Parathyroid adenoma (tissue), 2 donors: ENCODE data around the gene AP1S3.

Experiments used
- H2AFZ ChIP-seq: fragments of 300-600 bp; sonication (generic); one replicate; pipeline ENCODE4 v1.7.0; 2017; ENCODE audit warnings: antibody characterized with exemption, mild to moderate bottlenecking
- H3K27ac ChIP-seq: fragments of 300-600 bp; sonication (generic); one replicate; pipeline ENCODE4 v1.7.0; 2017
- H3K27me3 ChIP-seq: fragments of 300-600 bp; sonication (generic); one replicate; pipeline ENCODE4 v1.7.0; 2017; ENCODE audit warnings: low read length; ENCODE audit not compliant: control insufficient read depth, insufficient read depth
- H3K36me3 ChIP-seq: fragments of 300-600 bp; sonication (generic); one replicate; pipeline ENCODE4 v1.7.0; 2017; ENCODE audit warnings: low read length; ENCODE audit not compliant: control insufficient read depth, insufficient read depth
- H3K4me1 ChIP-seq: fragments of 300-600 bp; sonication (generic); one replicate; pipeline ENCODE4 v1.7.0; 2017; ENCODE audit warnings: control low read depth
- H3K4me2 ChIP-seq: fragments of 300-600 bp; sonication (generic); one replicate; pipeline ENCODE4 v1.7.0; 2017; ENCODE audit warnings: low read length
- H3K4me3 ChIP-seq: fragments of 300-600 bp; sonication (generic); one replicate; pipeline ENCODE4 v1.7.0; 2017; ENCODE audit warnings: low read depth, low read length
- H3K79me2 ChIP-seq: fragments of 300-600 bp; sonication (generic); one replicate; pipeline ENCODE4 v1.7.0; 2017; ENCODE audit warnings: control low read depth
- H3K9ac ChIP-seq: fragments of 300-600 bp; sonication (generic); one replicate; pipeline ENCODE4 v1.7.0; 2017; ENCODE audit warnings: mild to moderate bottlenecking
- H3K9me3 ChIP-seq: fragments of 300-600 bp; sonication (generic); one replicate; pipeline ENCODE4 v1.7.0; 2017; ENCODE audit warnings: low read length; ENCODE audit not compliant: control insufficient read depth
- TF ChIP-seq, protein P1 (sequence below): fragments of 300-600 bp; sonication (generic); IDR thresholded peaks from one replicate; pipeline ENCODE4 v1.7.0; 2017; ENCODE audit warnings: antibody characterized with exemption, mild to moderate bottlenecking
- donor health status: primary hyperparathyroidism.

AP1S3 gene

DNA sequence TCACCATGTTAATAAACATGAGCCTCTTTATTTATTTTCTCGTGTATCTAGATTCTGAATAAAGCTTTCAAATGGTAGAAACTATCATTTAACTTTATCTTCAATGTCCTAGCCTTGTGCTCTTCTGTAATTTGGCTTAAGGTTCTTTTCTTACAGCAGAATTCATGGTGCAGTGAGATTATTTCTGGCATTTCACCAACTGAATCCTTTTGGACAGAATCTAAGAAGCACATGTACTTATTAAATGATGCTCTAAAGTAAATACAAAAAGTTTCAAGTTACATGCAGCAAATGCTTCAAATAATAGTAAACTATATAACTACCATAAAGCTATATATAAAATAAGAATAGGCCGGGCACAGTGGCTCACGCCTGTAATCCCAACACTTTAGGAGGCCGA lies 65.9 kb downstream of the AP1S3 start:
- no peak overlapping the region for H2AFZ ChIP-seq
- TF ChIP-seq, protein P1, sequence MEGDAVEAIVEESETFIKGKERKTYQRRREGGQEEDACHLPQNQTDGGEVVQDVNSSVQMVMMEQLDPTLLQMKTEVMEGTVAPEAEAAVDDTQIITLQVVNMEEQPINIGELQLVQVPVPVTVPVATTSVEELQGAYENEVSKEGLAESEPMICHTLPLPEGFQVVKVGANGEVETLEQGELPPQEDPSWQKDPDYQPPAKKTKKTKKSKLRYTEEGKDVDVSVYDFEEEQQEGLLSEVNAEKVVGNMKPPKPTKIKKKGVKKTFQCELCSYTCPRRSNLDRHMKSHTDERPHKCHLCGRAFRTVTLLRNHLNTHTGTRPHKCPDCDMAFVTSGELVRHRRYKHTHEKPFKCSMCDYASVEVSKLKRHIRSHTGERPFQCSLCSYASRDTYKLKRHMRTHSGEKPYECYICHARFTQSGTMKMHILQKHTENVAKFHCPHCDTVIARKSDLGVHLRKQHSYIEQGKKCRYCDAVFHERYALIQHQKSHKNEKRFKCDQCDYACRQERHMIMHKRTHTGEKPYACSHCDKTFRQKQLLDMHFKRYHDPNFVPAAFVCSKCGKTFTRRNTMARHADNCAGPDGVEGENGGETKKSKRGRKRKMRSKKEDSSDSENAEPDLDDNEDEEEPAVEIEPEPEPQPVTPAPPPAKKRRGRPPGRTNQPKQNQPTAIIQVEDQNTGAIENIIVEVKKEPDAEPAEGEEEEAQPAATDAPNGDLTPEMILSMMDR, result no peak
- no peaks in the 10 kb centered on the region for H3K27me3 ChIP-seq
- H3K4me3 ChIP-seq, result no peak overlapping the region
- H3K9me3 ChIP-seq, result no peaks in the 10 kb centered on the region
- no peak overlapping the region for H3K9ac ChIP-seq
- H3K27ac ChIP-seq, result no peak overlapping the region
- H3K4me2 ChIP-seq, result no peak overlapping the region
- H3K4me1 ChIP-seq, result no peaks in the 10 kb centered on the region
- no peaks in the 10 kb centered on the region for H3K36me3 ChIP-seq
- H3K79me2 ChIP-seq, result no peaks in the 10 kb centered on the region

DNA sequence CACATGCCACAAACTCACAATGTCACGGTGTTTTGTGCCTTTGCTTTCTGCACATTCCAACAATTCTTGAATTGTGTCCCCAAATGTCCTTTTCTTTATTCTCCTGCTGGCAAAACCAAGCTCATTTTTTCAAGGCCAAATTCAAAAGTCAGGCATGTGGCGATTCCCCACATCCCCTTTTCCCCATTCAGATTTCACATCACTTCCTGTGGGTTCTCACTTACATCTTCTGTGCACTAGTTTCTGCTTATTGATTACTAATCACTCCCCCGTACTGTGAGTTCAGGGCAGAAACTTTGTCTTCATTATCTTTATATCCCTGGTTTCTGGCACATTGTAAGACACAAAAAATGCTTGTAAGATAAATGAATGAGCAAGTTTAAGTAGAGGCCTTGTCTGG lies 69.2 kb downstream of the AP1S3 start:
- H3K4me3 ChIP-seq, result no peak overlapping the region
- no peaks in the 10 kb centered on the region for H3K36me3 ChIP-seq
- no peak overlapping the region for H3K27ac ChIP-seq
- TF ChIP-seq, protein P1, result no peak
- no peaks in the 10 kb centered on the region for H3K4me1 ChIP-seq
- H3K4me2 ChIP-seq, result no peak overlapping the region
- H2AFZ ChIP-seq, result no peak overlapping the region
- H3K79me2 ChIP-seq, result no peaks in the 10 kb centered on the region
- H3K9ac ChIP-seq, result no peak overlapping the region
- no peaks in the 10 kb centered on the region for H3K9me3 ChIP-seq
- H3K27me3 ChIP-seq, result no peaks in the 10 kb centered on the region

DNA sequence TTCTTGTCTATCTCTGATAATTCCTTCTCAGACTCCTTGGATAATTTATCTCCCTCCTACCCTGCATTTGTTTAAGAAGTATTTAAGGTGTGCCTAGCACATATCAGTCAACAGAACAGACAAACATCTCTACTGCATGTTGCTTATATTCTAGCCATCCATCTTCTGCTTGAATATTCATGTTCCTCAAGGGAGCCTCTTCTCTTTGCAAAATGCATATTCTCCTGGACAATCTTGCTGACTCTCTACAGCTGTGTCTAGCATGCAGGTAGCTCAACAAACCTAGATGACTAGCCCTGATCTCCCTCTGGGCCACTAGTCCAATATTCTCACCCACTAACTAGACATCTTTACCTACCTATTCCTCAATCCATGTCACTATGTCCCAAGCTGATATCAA lies 70.0 kb downstream of the AP1S3 start:
- TF ChIP-seq, protein P1, result no peak
- Histone ChIP-seq H3K9me3 (no peaks in the 10 kb centered on the region), H3K9ac (no peak overlapping the region), H2AFZ (no peak overlapping the region), H3K4me1 (no peaks in the 10 kb centered on the region), H3K27ac (no peak overlapping the region), H3K79me2 (no peaks in the 10 kb centered on the region), H3K36me3 (no peaks in the 10 kb centered on the region), H3K4me3 (no peak overlapping the region), H3K4me2 (no peak overlapping the region), H3K27me3 (no peaks in the 10 kb centered on the region)

DNA sequence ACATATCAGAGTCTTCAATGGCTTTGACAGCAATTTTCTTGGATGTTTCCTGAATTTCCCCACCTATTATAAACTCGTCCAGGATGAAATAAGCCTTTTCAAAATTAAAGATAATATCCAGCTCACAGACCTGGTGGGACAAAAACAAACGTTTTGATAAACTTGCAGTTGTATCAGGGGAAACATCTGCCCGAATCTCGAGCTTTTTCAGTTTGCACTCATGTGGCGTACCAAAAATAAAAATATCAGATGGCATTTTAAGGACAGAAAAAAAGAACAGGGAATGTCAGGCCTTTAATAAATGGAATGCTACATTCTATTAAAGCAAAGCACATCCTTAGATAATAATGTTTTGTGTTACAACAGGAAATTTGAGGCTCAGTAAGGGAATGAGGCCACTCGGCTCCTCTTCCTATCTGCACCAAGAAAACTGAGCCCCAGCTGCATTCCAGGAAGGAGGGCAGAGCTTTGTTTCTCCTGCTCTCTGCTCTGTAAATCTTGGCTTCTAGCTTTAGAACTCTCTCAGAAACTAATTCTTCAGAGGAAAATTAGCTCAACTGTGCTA lies 72.1 kb downstream of the AP1S3 start:
- H3K79me2 ChIP-seq, result no peaks in the 10 kb centered on the region
- TF ChIP-seq, protein P1, result no peak
- no peak overlapping the region for H3K9ac ChIP-seq
- no peaks in the 10 kb centered on the region for H3K4me1 ChIP-seq
- H3K27ac ChIP-seq, result no peak overlapping the region
- H3K4me2 ChIP-seq, result no peak overlapping the region
- H3K9me3 ChIP-seq, result no peaks in the 10 kb centered on the region
- H3K4me3 ChIP-seq, result no peak overlapping the region
- no peaks in the 10 kb centered on the region for H3K36me3 ChIP-seq
- H3K27me3 ChIP-seq, result no peaks in the 10 kb centered on the region
- no peak overlapping the region for H2AFZ ChIP-seq

DNA sequence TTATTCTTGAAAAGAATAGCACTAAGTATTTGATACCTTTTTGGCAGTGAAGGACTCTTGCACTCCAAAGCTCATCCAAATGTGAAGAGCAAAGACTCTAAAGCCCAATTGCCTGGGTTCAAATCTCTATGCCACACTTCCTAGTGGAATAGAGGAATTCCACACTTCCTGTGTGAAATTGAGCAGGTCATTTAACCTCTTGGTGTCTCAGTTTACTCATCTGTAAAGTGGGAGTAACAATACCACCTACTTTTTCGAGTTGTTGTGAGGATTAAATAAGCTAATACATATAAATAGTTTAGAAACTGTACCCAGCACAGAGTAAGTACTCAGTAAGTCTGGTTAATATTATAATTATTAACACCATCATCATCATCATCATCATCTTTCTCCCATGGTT lies 72.6 kb downstream of the AP1S3 start:
- no peak overlapping the region for H3K4me3 ChIP-seq
- H3K36me3 ChIP-seq, result no peaks in the 10 kb centered on the region
- TF ChIP-seq, protein P1, result no peak
- H3K27me3 ChIP-seq, result no peaks in the 10 kb centered on the region
- H3K79me2 ChIP-seq, result no peaks in the 10 kb centered on the region
- H3K4me2 ChIP-seq, result no peak overlapping the region
- no peaks in the 10 kb centered on the region for H3K9me3 ChIP-seq
- H3K27ac ChIP-seq, result no peak overlapping the region
- no peak overlapping the region for H3K9ac ChIP-seq
- H3K4me1 ChIP-seq, result no peaks in the 10 kb centered on the region
- H2AFZ ChIP-seq, result no peak overlapping the region
